CD14-positive monocyte (primary cell): ENCODE results near the gene ZNF480. TPM values are rescaled to one million over a fixed set of nuclear protein-coding genes. Genes with fewer than 3 reads are reported as not detected.

Experiments
- DNase-seq, 3 donors: peaks; one replicate each; pipeline ENCODE4 v3.0.0-alpha.2; 2011 to 2022
- H2AFZ ChIP-seq: 2 replicates; pipeline ENCODE4 v1.6.0; 2012; ENCODE audit warnings: mild to moderate bottlenecking, low read depth, low read length, inconsistent platforms; ENCODE audit not compliant: insufficient read depth, poor library complexity, severe bottlenecking
- H3K27ac ChIP-seq, 2 donors: 1 replicate in 1 of 2; 2 replicates in 1 of 2; pipeline ENCODE4 v1.5.1; 2012 to 2013; ENCODE audit warnings: low read length in 2 of 2, control low read depth in 1 of 2, inconsistent platforms in 1 of 2, low read depth in 1 of 2, mild to moderate bottlenecking in 1 of 2
- H3K27me3 ChIP-seq, 2 donors: one replicate each; pipeline versions ENCODE4 v1.6.0 to v1.6.1; 2011 to 2013; ENCODE audit warnings: low read length in 2 of 2; ENCODE audit not compliant: control insufficient read depth in 2 of 2, insufficient read depth in 2 of 2
- H3K36me3 ChIP-seq, 2 donors: replicated peaks in 1 of 2; 1 replicate in 1 of 2; 2 replicates in 1 of 2; pipeline versions ENCODE4 v1.5.1 to v1.6.1; 2012 to 2013; ENCODE audit warnings: low read length in 2 of 2, control low read depth in 1 of 2, inconsistent platforms in 1 of 2, mild to moderate bottlenecking in 1 of 2; ENCODE audit not compliant: insufficient read depth in 2 of 2, control insufficient read depth in 1 of 2
- H3K4me1 ChIP-seq, 2 donors: 1 replicate in 1 of 2; 2 replicates in 1 of 2; pipeline versions ENCODE4 v1.5.1 to v1.6.1; 2012 to 2013; ENCODE audit warnings: low read length in 2 of 2, control low read depth in 1 of 2, inconsistent platforms in 1 of 2, mild to moderate bottlenecking in 1 of 2, moderate library complexity in 1 of 2; ENCODE audit not compliant: insufficient read depth in 2 of 2, control insufficient read depth in 1 of 2
- H3K4me2 ChIP-seq: replicated peaks from 2 replicates; pipeline ENCODE3; 2012; ENCODE audit warnings: low read length, moderate library complexity, mild to moderate bottlenecking; ENCODE audit not compliant: poor library complexity, severe bottlenecking; ENCODE audit errors: extremely low read depth
- H3K4me3 ChIP-seq, 3 experiments: fragments of 200-600 bp in 1 of 3; sonication (generic) in 1 of 3; replicated peaks in 1 of 3; 1 replicate in 2 of 3; 2 replicates in 1 of 3; pipeline ENCODE4 v1.5.1; 2011 to 2013; ENCODE audit warnings: low read length in 3 of 3, mild to moderate bottlenecking in 3 of 3, control low read depth in 2 of 3, low read depth in 2 of 3, inconsistent platforms in 1 of 3, moderate library complexity in 1 of 3
- H3K79me2 ChIP-seq: 2 replicates; pipeline ENCODE4 v1.6.0; 2012; ENCODE audit warnings: mild to moderate bottlenecking, control low read depth, inconsistent platforms, low read length, moderate library complexity; ENCODE audit not compliant: insufficient read depth
- H3K9ac ChIP-seq: 2 replicates; pipeline ENCODE4 v1.6.0; 2017; ENCODE audit warnings: low read length, mild to moderate bottlenecking; ENCODE audit not compliant: insufficient read depth, poor library complexity, severe bottlenecking
- H3K9me3 ChIP-seq, 2 donors: replicated peaks in 1 of 2; 1 replicate in 1 of 2; 2 replicates in 1 of 2; pipeline versions ENCODE4 v1.5.1 to v1.6.1; 2012 to 2013; ENCODE audit warnings: low read length in 2 of 2, control low read depth in 1 of 2; ENCODE audit not compliant: control insufficient read depth in 1 of 2, insufficient read depth in 1 of 2
- H4K20me1 ChIP-seq: 2 replicates; pipeline ENCODE4 v1.6.0; 2012; ENCODE audit warnings: mild to moderate bottlenecking, low read length, control low read depth, moderate library complexity; ENCODE audit not compliant: insufficient read depth
- H3K27ac Mint-ChIP-seq, 7 donors: one replicate each; pipeline ENCODE4 v1.8.0; 2020; ENCODE audit warnings: mild to moderate bottlenecking in 7 of 7, mixed read lengths in 7 of 7, moderate library complexity in 6 of 7, inconsistent platforms in 2 of 7
- H3K27me3 Mint-ChIP-seq, 3 donors: one replicate each; pipeline ENCODE4 v1.8.0; 2021 to 2022; ENCODE audit warnings: low read depth in 3 of 3, mild to moderate bottlenecking in 3 of 3, mixed read lengths in 3 of 3, moderate library complexity in 3 of 3, inconsistent platforms in 1 of 3
- H3K36me3 Mint-ChIP-seq, 2 donors: one replicate each; pipeline ENCODE4 v1.8.0; 2020; ENCODE audit warnings: mixed read lengths in 2 of 2, inconsistent platforms in 1 of 2, mild to moderate bottlenecking in 1 of 2
- H3K4me1 Mint-ChIP-seq: one replicate; pipeline ENCODE4 v1.8.0; 2020; ENCODE audit warnings: mild to moderate bottlenecking, mixed read lengths
- H3K4me3 Mint-ChIP-seq, 2 donors: one replicate each; pipeline ENCODE4 v1.8.0; 2020; ENCODE audit warnings: mild to moderate bottlenecking in 2 of 2, mixed read lengths in 2 of 2, moderate library complexity in 1 of 2
- H3K9me3 Mint-ChIP-seq, 7 donors: one replicate each; pipeline ENCODE4 v1.8.0; 2020 to 2022; ENCODE audit warnings: mixed read lengths in 7 of 7, mild to moderate bottlenecking in 6 of 7, moderate library complexity in 6 of 7, inconsistent platforms in 2 of 7
- WGBS: methylation state at CpG from one replicate; pipeline ENCODE4 v1.1.5; 2013; ENCODE audit warnings: missing lambda C conversion rate; ENCODE audit not compliant: insufficient coverage; 5-methylcytosine and 5-hydroxymethylcytosine counted together
- intact Hi-C, 2 donors: fragments of 100-400 bp; cut with micrococcal nuclease; formaldehyde crosslinking; loops; one replicate each; pipeline versions ENCODE4 v1.15.0 to v1.15.1; 2023
- polyA plus RNA-seq, 3 donors: library from polyadenylated mRNA; depleted of rRNA in 1 of 3; unstranded in 2 of 3; stranded (reverse) in 1 of 3; fragments of 300-500 nt in 2 of 3; fragments of >200 nt in 1 of 3; fragmentation: Illumina TruSeq in 2 of 3; gene quantifications; 1 replicate in 2 of 3; 2 replicates in 1 of 3; pipeline ENCODE4 v1.2.3, GENCODE V29; 2012 to 2021
- TF ChIP-seq, protein P1 (sequence below): fragments of 200-600 bp; IDR thresholded peaks from one replicate; pipeline ENCODE4 v1.8.0; 2022; ENCODE audit warnings: antibody characterized with exemption, mild to moderate bottlenecking

Gene ZNF480
- polyA plus RNA-seq, 3 donors: 6.6 to 7.6 (median 7.4) TPM

DNA sequence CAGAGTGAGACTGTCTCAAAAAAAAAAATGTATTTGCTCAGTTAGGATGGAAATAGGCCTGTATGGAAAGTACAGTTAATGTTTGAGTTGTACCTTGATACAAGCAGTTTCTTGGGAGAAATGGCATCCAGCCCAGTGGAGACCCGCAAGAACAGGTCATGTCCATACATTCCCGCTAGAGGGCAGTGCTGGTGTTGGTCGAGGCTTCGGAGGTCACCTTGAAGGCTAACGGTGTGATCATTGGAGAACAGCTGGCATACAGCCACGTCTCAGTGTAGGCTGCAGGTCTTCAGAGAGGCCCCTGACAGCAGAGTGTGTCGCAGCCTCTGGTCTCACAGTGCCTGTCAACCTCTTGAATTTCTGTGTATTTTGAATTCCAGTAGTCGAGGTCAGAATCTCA is 46.6 kb downstream of the ZNF480 start:
- Histone ChIP-seq H3K9me3 (peaks cover 70 to 88% of the 10 kb centered on the region in 2 donors), H3K36me3 (no peaks in the 10 kb centered on the region), H3K27ac (no peak overlapping the region), H4K20me1 (no peaks in the 10 kb centered on the region), H3K4me3 (no peak overlapping the region), H3K4me2 (no peak overlapping the region), H3K79me2 (no peaks in the 10 kb centered on the region), H3K27me3 (no peaks in the 10 kb centered on the region), H2AFZ (no peak overlapping the region), H3K9ac (no peak overlapping the region), H3K4me1 (no peaks in the 10 kb centered on the region)
- TF ChIP-seq, protein P1, sequence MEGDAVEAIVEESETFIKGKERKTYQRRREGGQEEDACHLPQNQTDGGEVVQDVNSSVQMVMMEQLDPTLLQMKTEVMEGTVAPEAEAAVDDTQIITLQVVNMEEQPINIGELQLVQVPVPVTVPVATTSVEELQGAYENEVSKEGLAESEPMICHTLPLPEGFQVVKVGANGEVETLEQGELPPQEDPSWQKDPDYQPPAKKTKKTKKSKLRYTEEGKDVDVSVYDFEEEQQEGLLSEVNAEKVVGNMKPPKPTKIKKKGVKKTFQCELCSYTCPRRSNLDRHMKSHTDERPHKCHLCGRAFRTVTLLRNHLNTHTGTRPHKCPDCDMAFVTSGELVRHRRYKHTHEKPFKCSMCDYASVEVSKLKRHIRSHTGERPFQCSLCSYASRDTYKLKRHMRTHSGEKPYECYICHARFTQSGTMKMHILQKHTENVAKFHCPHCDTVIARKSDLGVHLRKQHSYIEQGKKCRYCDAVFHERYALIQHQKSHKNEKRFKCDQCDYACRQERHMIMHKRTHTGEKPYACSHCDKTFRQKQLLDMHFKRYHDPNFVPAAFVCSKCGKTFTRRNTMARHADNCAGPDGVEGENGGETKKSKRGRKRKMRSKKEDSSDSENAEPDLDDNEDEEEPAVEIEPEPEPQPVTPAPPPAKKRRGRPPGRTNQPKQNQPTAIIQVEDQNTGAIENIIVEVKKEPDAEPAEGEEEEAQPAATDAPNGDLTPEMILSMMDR: peak; percentile 56
- no peak overlapping the region for H3K27ac Mint-ChIP-seq
- intact Hi-C loops: no loop called here
- peaks cover 1 to 3% of the 10 kb centered on the region in 2 donors for H3K36me3 Mint-ChIP-seq
- DNase-seq: peak; percentile 2 to 18 (median 10)
- H3K4me1 Mint-ChIP-seq: no peaks in the 10 kb centered on the region
- peaks cover 0 to 3% (median 1%) of the 10 kb centered on the region in 3 donors for H3K27me3 Mint-ChIP-seq
- peaks cover 41 to 83% (median 79%) of the 10 kb centered on the region in 7 donors for H3K9me3 Mint-ChIP-seq
- 30% methylated on average over 6 of the region's 8 CpGs for WGBS
- no peak overlapping the region for H3K4me3 Mint-ChIP-seq

DNA sequence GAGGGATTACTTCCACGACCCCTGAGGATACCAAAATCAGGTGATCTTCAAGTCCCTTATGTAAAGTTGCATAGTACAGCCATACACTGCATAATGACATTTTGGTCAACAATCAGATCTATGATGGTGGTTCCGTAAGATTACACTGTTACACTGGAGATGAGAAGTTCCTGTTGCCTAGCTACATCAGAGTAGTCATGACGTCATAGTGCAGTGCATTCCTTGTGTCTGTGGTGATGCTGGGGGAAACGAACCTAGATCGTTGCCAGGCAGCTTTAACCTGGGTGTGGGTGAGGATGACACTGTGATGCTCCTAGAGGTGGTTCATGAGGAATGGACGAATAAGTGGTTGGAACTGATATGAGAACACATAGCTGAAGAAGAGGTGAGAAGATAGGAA is 48.2 kb downstream of the ZNF480 start:
- H3K9me3 ChIP-seq: peaks cover 75 to 89% of the 10 kb centered on the region in 2 donors
- no peak overlapping the region for H3K9ac ChIP-seq
- Mint-ChIP-seq H3K4me1 (no peaks in the 10 kb centered on the region), H3K4me3 (no peak overlapping the region), H3K36me3 (peaks cover 0 to 7% of the 10 kb centered on the region in 2 donors), H3K27ac (no peak overlapping the region), H3K9me3 (peaks cover 43 to 85% (median 80%) of the 10 kb centered on the region in 7 donors), H3K27me3 (peaks cover 0 to 3% (median 1%) of the 10 kb centered on the region in 3 donors)
- H3K27me3 ChIP-seq: no peaks in the 10 kb centered on the region
- H3K4me3 ChIP-seq: no peak overlapping the region
- no peaks in the 10 kb centered on the region for H3K4me1 ChIP-seq
- DNase-seq: no peak
- intact Hi-C loops: no loop called here
- no peaks in the 10 kb centered on the region for H3K79me2 ChIP-seq
- H3K36me3 ChIP-seq: no peaks in the 10 kb centered on the region
- 97% methylated on average over 3 of the region's 6 CpGs for WGBS
- no peak overlapping the region for H2AFZ ChIP-seq
- TF ChIP-seq, protein P1: no peak
- no peak overlapping the region for H3K27ac ChIP-seq
- no peaks in the 10 kb centered on the region for H4K20me1 ChIP-seq
- H3K4me2 ChIP-seq: no peak overlapping the region
